HPDE6-E6E7 (cell line): ENCODE measurements around the gene PLCG2.
"Not testable (repeated sequence)": the region's sequence is repeated elsewhere in the genome, so short reads cannot be mapped to it uniquely, and the experiment has no call there.

Experiments used
- DNase-seq: peaks from one replicate; pipeline ENCODE4 v3.0.0; 2011; ENCODE audit warnings: missing footprints; ENCODE audit errors: extremely low spot score

Gene PLCG2

GRCh38 chr16:81912395-81912794 is 133.3 kb downstream of the PLCG2 start:
- DNase-seq = no peak

GRCh38 chr16:81913222-81913621 is 134.1 kb downstream of the PLCG2 start:
- DNase-seq = no peak

- no peak for DNase-seq
Observed at GRCh38 chr16:81917375-81917774, 138.3 kb downstream of the PLCG2 start.

- no peak for DNase-seq
Observed at GRCh38 chr16:81918927-81919326, 139.8 kb downstream of the PLCG2 start.

- no peak for DNase-seq
Observed at GRCh38 chr16:81920498-81920897, 141.4 kb downstream of the PLCG2 start.

GRCh38 chr16:81921085-81921814 is 142.2 kb downstream of the PLCG2 start:
- DNase-seq = no peak

GRCh38 chr16:81921843-81922584 is 142.9 kb downstream of the PLCG2 start:
- DNase-seq = no peak

- no peak for DNase-seq
Observed at GRCh38 chr16:81923296-81923695, 144.2 kb downstream of the PLCG2 start.

GRCh38 chr16:81925016-81925415 is 145.9 kb downstream of the PLCG2 start:
- DNase-seq = no peak

GRCh38 chr16:81926036-81926435 is 146.9 kb downstream of the PLCG2 start:
- no peak for DNase-seq

GRCh38 chr16:81927561-81928185 is 148.6 kb downstream of the PLCG2 start:
- DNase-seq = no peak

GRCh38 chr16:81928271-81928918 is 149.3 kb downstream of the PLCG2 start:
- no peak for DNase-seq

GRCh38 chr16:81928975-81929374 is 149.9 kb downstream of the PLCG2 start:
- peak; percentile 77 for DNase-seq

- no peak for DNase-seq
Observed at GRCh38 chr16:81929841-81930240, 150.8 kb downstream of the PLCG2 start.

- no peak for DNase-seq
Observed at GRCh38 chr16:81931927-81932326, 152.8 kb downstream of the PLCG2 start.

GRCh38 chr16:81932668-81933067 is 153.6 kb downstream of the PLCG2 start:
- no peak for DNase-seq

- DNase-seq = no peak
Observed at GRCh38 chr16:81933361-81933760, 154.3 kb downstream of the PLCG2 start.

- not testable (repeated sequence) for DNase-seq
Observed at GRCh38 chr16:81934711-81935110, 155.6 kb downstream of the PLCG2 start.

GRCh38 chr16:81936209-81937000 is 157.3 kb downstream of the PLCG2 start:
- no peak for DNase-seq

- peak; percentile 63 for DNase-seq
Observed at GRCh38 chr16:81937305-81938038, 158.4 kb downstream of the PLCG2 start.
